GM23338 (cell line): ENCODE measurements around the gene NHS. TPM values are rescaled to one million over a fixed set of nuclear protein-coding genes. Genes with fewer than 3 reads are reported as not detected.
A peak's percentile ranks its signal among the peaks of the same experiment; 100 is the strongest.

Source experiments
- ATAC-seq: fragments of 200-7000 bp; cut with Tn5 transposase; 3 replicates; pipeline ENCODE4 v1.9.1; 2020
- DNase-seq: peaks from one replicate; pipeline ENCODE4 v3.0.0-alpha.2; 2015; ENCODE audit warnings: low spot score
- H2AFZ ChIP-seq: fragments of 200-600 bp; sonication (generic); 2 replicates; pipeline ENCODE4 v1.8.0; 2016; ENCODE audit warnings: antibody characterized with exemption, mild to moderate bottlenecking, moderate library complexity
- H3F3A ChIP-seq: fragments of 200-600 bp; sonication (generic); replicated peaks from 2 replicates; pipeline ENCODE4 v1.8.0; 2017; ENCODE audit warnings: antibody characterized with exemption, mixed run types, low read depth
- H3K27ac ChIP-seq: fragments of 200-600 bp; sonication (generic); 2 replicates; pipeline ENCODE4 v1.6.1; 2016; ENCODE audit warnings: low read depth
- H3K27me3 ChIP-seq: fragments of 200-600 bp; sonication (generic); 2 replicates; pipeline ENCODE4 v1.8.0; 2016; ENCODE audit warnings: mild to moderate bottlenecking, mixed run types, moderate library complexity; ENCODE audit not compliant: insufficient read depth
- H3K36me3 ChIP-seq: fragments of 200-600 bp; sonication (generic); 2 replicates; pipeline ENCODE4 v1.8.0; 2016; ENCODE audit warnings: mild to moderate bottlenecking; ENCODE audit not compliant: insufficient read depth
- H3K4me1 ChIP-seq: fragments of 200-600 bp; sonication (generic); 2 replicates; pipeline ENCODE4 v1.8.0; 2016; ENCODE audit warnings: mild to moderate bottlenecking, moderate library complexity; ENCODE audit not compliant: insufficient read depth
- H3K4me2 ChIP-seq: fragments of 200-600 bp; sonication (generic); 2 replicates; pipeline ENCODE4 v1.7.1; 2017; ENCODE audit warnings: mixed run types
- H3K4me3 ChIP-seq: fragments of 200-600 bp; sonication (generic); 2 replicates; pipeline ENCODE4 v1.6.1; 2016; ENCODE audit warnings: mixed run types
- H3K79me2 ChIP-seq: fragments of 200-600 bp; sonication (generic); replicated peaks from 2 replicates; pipeline ENCODE4 v1.8.0; 2017; ENCODE audit warnings: mild to moderate bottlenecking; ENCODE audit not compliant: insufficient read depth
- H3K9me2 ChIP-seq: fragments of 200-600 bp; sonication (generic); 2 replicates; pipeline ENCODE4 v1.8.0; 2017; ENCODE audit not compliant: insufficient read depth
- H4K20me1 ChIP-seq: fragments of 200-600 bp; sonication (generic); replicated peaks from 2 replicates; pipeline ENCODE4 v1.8.0; 2017; ENCODE audit warnings: mild to moderate bottlenecking; ENCODE audit not compliant: insufficient read depth
- H3K27ac Mint-ChIP-seq: 2 replicates; pipeline ENCODE4 v1.8.0; 2020; ENCODE audit warnings: inconsistent platforms, mild to moderate bottlenecking, moderate library complexity, mixed read lengths
- H3K27me3 Mint-ChIP-seq: 3 replicates; pipeline ENCODE4 v1.8.0; 2022; ENCODE audit warnings: low read depth, mild to moderate bottlenecking, moderate library complexity, mixed read lengths, inconsistent platforms; ENCODE audit not compliant: insufficient read depth, poor library complexity
- H3K36me3 Mint-ChIP-seq: 3 replicates; pipeline ENCODE4 v1.8.0; 2021; ENCODE audit warnings: low read depth, mild to moderate bottlenecking, inconsistent platforms, moderate library complexity, mixed read lengths
- H3K4me1 Mint-ChIP-seq: 3 replicates; pipeline ENCODE4 v1.8.0; 2020; ENCODE audit warnings: mild to moderate bottlenecking, inconsistent platforms, mixed read lengths
- H3K4me3 Mint-ChIP-seq: 3 replicates; pipeline ENCODE4 v1.8.0; 2021; ENCODE audit warnings: moderate library complexity, mild to moderate bottlenecking, inconsistent platforms, mixed read lengths
- H3K9me3 Mint-ChIP-seq: 3 replicates; pipeline ENCODE4 v1.8.0; 2020; ENCODE audit warnings: moderate library complexity, mild to moderate bottlenecking, inconsistent platforms, mixed read lengths
- CREB1 ChIP-seq: fragments of 250-450 bp; sonication (Bioruptor Pico); IDR thresholded peaks from 2 replicates; pipeline ENCODE4 v1.5.0; 2020; ENCODE audit warnings: low read depth, mild to moderate bottlenecking, moderate library complexity
- ETS1 ChIP-seq: IDR thresholded peaks from 2 replicates; pipeline ENCODE4 v1.6.1; 2016; ENCODE audit warnings: antibody characterized with exemption
- EZH2 ChIP-seq: fragments of 200-600 bp; sonication (generic); IDR thresholded peaks from one replicate; pipeline ENCODE4 v1.8.0; 2017; ENCODE audit warnings: antibody characterized with exemption, mild to moderate bottlenecking, low read depth; ENCODE audit not compliant: unreplicated experiment
- EZH2phosphoT487 ChIP-seq: fragments of 200-600 bp; sonication (generic); IDR thresholded peaks from one replicate; pipeline ENCODE4 v1.8.1; 2018; ENCODE audit warnings: antibody characterized with exemption; ENCODE audit not compliant: unreplicated experiment
- JUNB ChIP-seq: IDR thresholded peaks from one replicate; pipeline ENCODE4 v1.6.1; 2016; ENCODE audit warnings: antibody characterized with exemption; ENCODE audit not compliant: unreplicated experiment
- POLR2AphosphoS5 ChIP-seq: IDR thresholded peaks from 2 replicates; pipeline ENCODE4 v1.6.1; 2016; ENCODE audit warnings: antibody characterized with exemption, low read depth
- REST ChIP-seq: IDR thresholded peaks from one replicate; pipeline ENCODE4 v1.6.1; 2018; ENCODE audit warnings: antibody characterized with exemption; ENCODE audit not compliant: unreplicated experiment
- STAT1 ChIP-seq: IDR thresholded peaks from one replicate; pipeline ENCODE4 v1.6.1; 2016; ENCODE audit warnings: antibody characterized with exemption; ENCODE audit not compliant: unreplicated experiment
- ZNF114 ChIP-seq: fragments of 250-450 bp; sonication (Bioruptor Pico); IDR thresholded peaks from 2 replicates; pipeline ENCODE4 v1.5.0; 2020; ENCODE audit warnings: mild to moderate bottlenecking, moderate library complexity
- ZNF331 ChIP-seq: fragments of 250-450 bp; sonication (Bioruptor Pico); IDR thresholded peaks from 2 replicates; pipeline ENCODE4 v1.5.0; 2020; ENCODE audit warnings: low read depth, mild to moderate bottlenecking, moderate library complexity
- ZNF462 ChIP-seq: fragments of 250-450 bp; sonication (Bioruptor Pico); IDR thresholded peaks from 2 replicates; pipeline ENCODE4 v1.5.0; 2020; ENCODE audit warnings: mild to moderate bottlenecking, moderate library complexity
- polyA plus RNA-seq: library from polyadenylated mRNA; unstranded; fragments of >200 nt; fragmentation: Nextera tagmentation; extraction: Ambion mirVana; gene quantifications from 2 replicates; pipeline ENCODE4 v1.2.1, GENCODE V29; 2016
- total RNA-seq: library from RNA; depleted of rRNA; stranded (reverse); fragments of >200 nt; shearing (Covaris generic); gene quantifications from 2 replicates; pipeline ENCODE4 v1.2.3, GENCODE V29; 2014

Gene NHS
- total and polyA plus RNA-seq, 2 experiments from 2014 or later = 1.8 to 8.2 TPM

GRCh38 chrX:17425136-17425535 is 50.1 kb downstream of the NHS start:
- no peak for DNase-seq
- no peak for ATAC-seq
- H3K4me1 ChIP-seq = no peaks in the 10 kb centered on the region

GRCh38 chrX:17425551-17425950 is 50.6 kb downstream of the NHS start:
- ATAC-seq (no peak), DNase-seq (peak; percentile 10)
- H3K36me3 ChIP-seq = no peaks in the 10 kb centered on the region
- Mint-ChIP-seq H3K9me3 (no peaks in the 10 kb centered on the region; the same call in 2 of the 3 replicates), H3K36me3 (no peaks in the 10 kb centered on the region), H3K27me3 (no peaks in the 10 kb centered on the region), H3K4me3 (no peak overlapping the region), H3K4me1 (peaks cover 5% of the 10 kb centered on the region; the same call in 2 of the 3 replicates), H3K27ac (no peak overlapping the region)
- no peaks in the 10 kb centered on the region for H3F3A ChIP-seq
- no peaks in the 10 kb centered on the region for H3K79me2 ChIP-seq
- H3K4me1 ChIP-seq = no peaks in the 10 kb centered on the region
- no peaks in the 10 kb centered on the region for H3K9me2 ChIP-seq
- H3K27me3 ChIP-seq = no peaks in the 10 kb centered on the region
- H3K27ac ChIP-seq = no peak overlapping the region
- H2AFZ ChIP-seq = no peak overlapping the region
- H3K4me3 ChIP-seq = no peak overlapping the region
- no peaks in the 10 kb centered on the region for H4K20me1 ChIP-seq
- no peak overlapping the region for H3K4me2 ChIP-seq
- TF ChIP-seq ZNF114 (no peak), ZNF331 (CRISPR knock-in tag) (no peak), POLR2AphosphoS5 (no peak), CREB1 (CRISPR knock-in tag) (no peak), ETS1 (no peak), REST (no peak), EZH2 (no peak), JUNB (no peak), EZH2phosphoT487 (no peak), ZNF462 (CRISPR knock-in tag) (no peak), STAT1 (no peak)

More at GRCh38 chrX:17425136-17425535, 50.1 kb downstream of the NHS start:
- Histone ChIP-seq H3K9me2 (no peaks in the 10 kb centered on the region), H3K27ac (no peak overlapping the region), H3K4me3 (no peak overlapping the region), H4K20me1 (no peaks in the 10 kb centered on the region), H3K4me2 (no peak overlapping the region), H3F3A (no peaks in the 10 kb centered on the region), H2AFZ (no peak overlapping the region), H3K27me3 (no peaks in the 10 kb centered on the region), H3K36me3 (no peaks in the 10 kb centered on the region), H3K79me2 (no peaks in the 10 kb centered on the region)
- Mint-ChIP-seq H3K4me1 (peaks cover 5% of the 10 kb centered on the region; the same call in 2 of the 3 replicates), H3K9me3 (no peaks in the 10 kb centered on the region; the same call in 2 of the 3 replicates), H3K27ac (no peak overlapping the region), H3K36me3 (no peaks in the 10 kb centered on the region), H3K4me3 (no peak overlapping the region), H3K27me3 (no peaks in the 10 kb centered on the region)
- TF ChIP-seq ZNF114 (no peak), CREB1 (CRISPR knock-in tag) (no peak), POLR2AphosphoS5 (no peak), EZH2phosphoT487 (no peak)
